Uterus (tissue), 2 donors: ENCODE measurements around the gene UNC13A.

ENCODE experiments used
- CTCF ChIP-seq, 4 experiments: fragments of 200-600 bp in 2 of 4; fragments of 450-650 bp in 2 of 4; sonication (generic) in 2 of 4; IDR thresholded peaks; one replicate each; pipeline ENCODE4 v1.5.1; 2016 to 2019; ENCODE audit warnings: antibody characterized with exemption in 4 of 4, mild to moderate bottlenecking in 2 of 4, moderate library complexity in 1 of 4
- POLR2A ChIP-seq, 2 donors: fragments of 450-650 bp; IDR thresholded peaks; one replicate each; pipeline ENCODE4 v1.6.1; 2016; ENCODE audit warnings: antibody characterized with exemption in 2 of 2, mild to moderate bottlenecking in 1 of 2, moderate library complexity in 1 of 2

- TF ChIP-seq CTCF (IDR thresholded peaks at IDR 0.05) (no peak), POLR2A (IDR thresholded peaks at IDR 0.05) (no peak)
Observed at GRCh38 chr19:17620696-17621095, 67.5 kb downstream of the UNC13A start.
